HG03045 (cell line): ENCODE measurements around the gene SEC22C.
"Not testable (repeated sequence)": the region's sequence is repeated elsewhere in the genome, so short reads cannot be mapped to it uniquely, and the experiment has no call there.

Experiments
- ATAC-seq: cut with Tn5 transposase; IDR thresholded peaks from one replicate; pipeline ENCODE4 v1.9.1; 2021; ENCODE audit warnings: mild to moderate bottlenecking, moderate library complexity; ENCODE audit not compliant: unreplicated experiment

The SEC22C gene, protein sequence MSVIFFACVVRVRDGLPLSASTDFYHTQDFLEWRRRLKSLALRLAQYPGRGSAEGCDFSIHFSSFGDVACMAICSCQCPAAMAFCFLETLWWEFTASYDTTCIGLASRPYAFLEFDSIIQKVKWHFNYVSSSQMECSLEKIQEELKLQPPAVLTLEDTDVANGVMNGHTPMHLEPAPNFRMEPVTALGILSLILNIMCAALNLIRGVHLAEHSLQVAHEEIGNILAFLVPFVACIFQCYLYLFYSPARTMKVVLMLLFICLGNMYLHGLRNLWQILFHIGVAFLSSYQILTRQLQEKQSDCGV

DNA sequence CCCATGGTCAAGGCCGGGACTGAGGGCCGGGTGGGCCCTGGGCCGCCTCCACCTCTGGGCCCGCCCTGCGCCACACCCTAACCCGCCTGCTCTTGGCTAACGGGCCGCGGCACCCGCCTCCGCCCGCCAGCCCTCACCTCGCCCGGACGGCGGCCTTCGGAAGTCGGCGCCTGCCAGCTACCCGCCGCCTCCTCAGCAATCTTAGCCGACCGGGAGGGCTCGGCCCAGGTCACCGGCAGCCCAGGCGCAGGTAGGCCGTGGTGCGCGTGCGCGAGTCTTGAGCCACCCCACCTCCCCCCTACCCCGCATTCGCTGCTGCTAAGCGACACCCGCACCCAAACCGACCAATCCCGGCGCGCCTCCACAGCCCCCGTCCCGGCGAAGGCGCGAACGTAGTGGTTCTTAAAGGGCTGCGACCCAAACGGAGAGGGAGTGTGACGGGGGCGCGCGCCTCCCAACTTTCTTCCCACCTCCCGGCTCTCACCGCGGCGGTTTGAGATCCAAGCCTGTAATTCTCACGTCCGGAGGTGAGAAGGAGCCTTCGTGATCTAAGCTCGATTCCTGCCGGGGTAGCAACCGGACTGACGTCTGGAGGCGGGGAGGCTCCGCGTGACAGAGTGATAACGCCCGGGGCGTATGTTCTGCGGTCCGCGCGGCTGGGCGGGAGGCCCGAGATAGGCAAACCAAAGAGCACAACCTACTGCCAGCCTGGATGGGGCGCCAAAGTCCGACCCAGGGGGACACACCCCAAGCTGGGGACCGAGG is at the start of gene SEC22C:
TSS of gene SEC22C (minus strand) at position 259 of the 765 bp plus-strand sequence. CDS start 12,921 bp downstream, outside the sequence.
- ATAC-seq: peak; percentile 94

DNA sequence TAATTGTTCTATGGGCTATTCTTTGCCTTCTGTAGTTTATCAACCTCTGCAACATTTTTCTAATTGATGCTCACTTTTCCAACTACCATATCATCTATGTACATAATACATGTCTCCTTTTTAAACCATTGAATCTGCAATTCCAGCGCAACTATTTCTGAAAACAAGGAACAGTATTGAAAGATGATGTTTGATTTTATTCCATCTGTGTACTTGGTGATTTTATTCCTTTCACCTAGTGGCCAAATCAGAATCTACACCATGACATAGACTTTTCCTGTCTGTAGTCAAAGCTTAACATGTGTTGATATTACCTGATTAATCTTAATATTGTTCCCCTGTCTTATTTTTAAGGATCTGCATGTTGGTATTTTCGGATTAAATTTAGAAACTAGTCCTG is 31.7 kb upstream of the SEC22C start:
- ATAC-seq: no peak

DNA sequence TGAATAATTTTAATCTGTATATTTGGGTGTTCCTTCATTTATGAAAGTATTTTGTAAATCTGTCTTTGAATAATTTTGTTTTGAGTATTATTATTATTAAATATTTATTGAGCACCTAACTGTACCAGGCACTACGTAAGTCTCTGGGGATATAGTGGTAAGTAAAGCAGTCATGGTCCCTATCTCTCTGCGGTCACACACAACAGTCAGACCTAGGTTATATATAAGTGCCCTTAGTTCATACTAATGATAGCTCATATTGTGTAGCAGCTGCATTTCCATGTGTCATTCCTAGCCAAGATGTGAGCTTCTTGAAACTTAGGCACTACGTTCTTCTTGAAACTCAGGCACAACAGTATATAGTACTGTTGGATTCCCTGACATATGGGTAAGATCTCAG is 31.2 kb upstream of the SEC22C start:
- ATAC-seq: no peak

DNA sequence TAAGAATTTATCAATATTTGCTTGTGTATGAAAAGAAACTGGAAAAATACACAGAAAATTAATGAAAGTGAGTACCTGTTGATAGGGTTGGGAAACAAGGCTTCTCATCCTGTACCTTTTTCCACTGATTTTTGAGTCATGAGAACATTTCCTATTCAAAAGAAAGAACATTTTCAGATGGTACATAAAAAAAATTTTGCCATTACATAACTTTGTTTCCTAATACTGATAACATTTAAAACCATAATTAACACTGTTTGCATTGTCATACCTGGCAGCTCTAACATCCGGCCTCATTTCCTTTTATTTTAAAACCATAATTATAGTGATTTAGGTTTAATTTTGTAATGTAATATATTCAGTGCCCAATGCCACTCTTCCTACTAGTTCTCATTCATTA is 30.4 kb upstream of the SEC22C start:
- no peak for ATAC-seq

DNA sequence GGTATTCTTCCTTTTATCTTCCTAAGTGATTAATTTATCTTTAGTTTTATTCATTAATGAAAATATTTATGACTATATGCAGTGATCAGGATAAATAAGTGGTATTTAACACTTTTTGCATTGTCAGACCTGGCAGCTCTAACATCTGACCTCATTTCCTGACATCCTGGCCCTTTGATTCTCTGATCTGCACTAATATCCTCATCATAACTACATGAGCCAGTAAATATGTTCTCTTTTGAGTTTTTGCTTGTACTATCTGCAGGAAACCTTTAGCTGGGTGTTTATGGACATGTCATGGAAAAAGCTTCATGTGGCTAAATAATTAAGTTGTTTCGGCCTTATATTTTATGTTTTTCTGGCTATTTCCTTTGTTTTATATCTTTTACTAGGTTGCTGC is 29.2 kb upstream of the SEC22C start:
- ATAC-seq: no peak

DNA sequence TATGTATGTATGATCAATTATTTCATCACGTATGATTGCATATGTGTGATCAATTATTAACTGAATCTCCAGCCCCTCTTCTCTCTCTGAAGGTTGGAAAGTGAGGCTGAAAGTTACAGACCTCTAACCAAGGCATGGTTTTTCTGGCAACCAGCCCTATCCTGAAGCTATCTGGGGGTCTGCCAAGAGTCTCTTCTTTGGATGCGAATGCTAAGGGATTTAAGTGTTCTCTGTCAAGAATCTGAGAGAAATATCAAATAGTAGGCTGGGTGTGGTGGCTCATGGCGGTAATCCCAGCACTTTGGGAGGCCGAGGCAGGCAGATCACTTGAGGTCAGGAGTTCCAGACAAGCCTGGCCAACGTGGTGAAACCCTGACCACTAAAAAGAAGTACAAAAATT is 26.8 kb upstream of the SEC22C start:
- ATAC-seq: no peak

DNA sequence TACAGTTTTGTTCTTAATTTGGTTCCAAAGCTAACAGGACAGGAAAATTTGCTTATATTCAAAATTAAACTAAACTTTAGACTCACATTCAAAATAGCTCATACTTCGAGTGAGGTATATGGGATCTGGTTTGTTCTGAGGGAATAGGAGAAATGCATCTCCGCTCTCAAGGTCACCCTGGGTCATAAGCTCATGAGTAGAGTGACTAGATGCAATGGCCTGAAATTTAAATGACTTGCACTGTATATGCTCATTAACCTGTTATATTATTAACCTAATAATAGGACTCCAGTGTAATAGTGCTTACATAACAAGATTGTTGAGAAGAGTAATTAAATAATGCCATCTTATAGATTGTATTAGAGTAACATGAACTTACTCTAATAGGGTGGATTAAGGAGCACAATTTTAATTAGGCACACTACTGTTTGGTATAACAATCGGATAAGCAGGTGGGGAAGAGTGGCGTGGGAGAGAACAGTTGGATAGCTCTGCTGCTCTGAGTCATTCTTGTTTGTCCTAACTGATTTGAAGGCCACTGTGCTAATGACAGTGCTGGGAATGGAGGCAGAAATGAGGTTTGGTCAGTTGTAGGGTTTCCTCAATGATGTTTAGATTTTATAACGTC is 23.9 kb upstream of the SEC22C start:
- ATAC-seq: no peak

DNA sequence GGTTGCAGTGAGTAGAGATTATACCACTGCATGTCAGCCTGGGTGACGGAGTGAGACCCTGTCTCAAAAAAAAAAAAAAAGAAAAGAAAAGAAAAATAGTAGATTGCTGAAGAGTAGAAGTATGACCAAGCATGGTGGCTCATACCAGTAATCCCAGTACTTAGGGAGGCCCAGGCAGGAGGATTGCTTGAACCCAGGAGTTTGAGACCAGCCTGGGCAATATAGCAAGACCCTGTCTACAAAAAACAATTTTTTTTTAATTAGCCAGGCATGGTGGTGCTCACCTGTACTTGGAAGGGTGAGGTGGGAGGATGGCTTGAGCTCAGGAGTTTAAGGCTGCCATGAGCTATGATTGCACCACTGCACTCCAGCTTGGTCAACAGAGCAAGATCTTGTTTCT is 21.2 kb upstream of the SEC22C start:
- ATAC-seq: no peak

DNA sequence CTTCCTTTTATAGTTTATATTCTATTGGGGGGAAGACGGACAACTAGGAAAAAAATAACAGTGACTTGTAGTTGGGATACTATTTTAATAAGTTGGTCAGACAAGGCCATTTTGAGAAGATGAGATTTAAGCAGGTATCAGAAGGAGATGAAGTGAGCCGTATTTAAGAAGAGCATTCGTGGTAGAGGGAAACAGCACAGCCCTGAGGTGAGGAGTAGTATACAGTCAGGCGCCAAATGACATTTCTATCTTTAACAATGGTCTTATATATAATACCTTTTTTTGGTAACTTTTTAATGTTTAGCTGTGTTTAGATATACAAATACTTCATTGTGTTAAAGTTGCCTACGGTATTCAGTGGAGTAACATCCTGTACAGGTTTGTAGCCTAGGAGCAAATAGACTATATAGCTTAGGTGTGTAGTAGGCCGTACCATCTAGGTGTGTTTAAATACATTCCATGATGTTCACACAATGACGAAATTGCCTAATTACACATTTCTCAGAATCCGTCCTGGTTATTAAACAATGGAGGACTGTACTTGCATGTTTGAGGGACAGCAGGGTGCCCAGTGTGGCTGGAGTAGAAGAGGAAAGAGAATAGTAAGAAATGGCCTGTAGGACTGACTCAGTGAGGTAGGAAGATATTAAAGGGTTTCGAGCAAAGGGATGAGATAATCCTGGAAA is 20.3 kb upstream of the SEC22C start:
- ATAC-seq: no peak

DNA sequence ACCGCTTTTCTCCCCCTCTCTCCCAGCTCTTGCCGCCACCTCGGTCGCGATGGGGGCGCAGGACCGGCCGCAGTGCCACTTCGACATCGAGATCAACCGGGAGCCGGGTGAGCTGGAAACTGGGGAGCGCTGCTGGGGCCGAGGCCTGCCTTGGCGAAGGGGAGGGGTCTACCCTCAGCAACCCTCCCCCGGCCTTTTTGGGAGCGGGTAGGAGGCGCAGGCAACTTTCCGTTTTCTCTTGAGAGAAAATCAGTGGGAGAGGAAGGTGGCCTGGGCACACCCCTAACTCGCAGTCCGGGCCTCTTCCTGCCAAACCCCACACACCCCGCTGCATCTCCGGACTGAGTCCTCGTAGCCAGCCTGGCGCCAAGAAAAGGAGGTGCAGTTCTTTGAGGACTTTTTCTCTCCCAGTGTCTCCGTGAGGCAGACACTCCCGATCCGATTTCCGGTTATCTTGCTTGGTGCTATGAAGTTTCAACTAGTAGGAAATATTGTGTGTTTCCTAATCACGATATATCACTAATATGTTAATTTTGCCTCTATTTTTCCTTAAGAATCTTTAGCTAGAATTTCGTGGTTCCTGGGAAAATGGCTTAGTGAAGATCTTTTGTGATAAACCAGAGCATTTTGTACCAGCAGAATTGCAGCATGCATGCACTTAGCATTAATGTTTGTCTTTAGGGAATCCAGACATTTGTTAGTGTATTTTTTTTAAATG is 19.4 kb upstream of the SEC22C start:
- peak; percentile 29 for ATAC-seq

DNA sequence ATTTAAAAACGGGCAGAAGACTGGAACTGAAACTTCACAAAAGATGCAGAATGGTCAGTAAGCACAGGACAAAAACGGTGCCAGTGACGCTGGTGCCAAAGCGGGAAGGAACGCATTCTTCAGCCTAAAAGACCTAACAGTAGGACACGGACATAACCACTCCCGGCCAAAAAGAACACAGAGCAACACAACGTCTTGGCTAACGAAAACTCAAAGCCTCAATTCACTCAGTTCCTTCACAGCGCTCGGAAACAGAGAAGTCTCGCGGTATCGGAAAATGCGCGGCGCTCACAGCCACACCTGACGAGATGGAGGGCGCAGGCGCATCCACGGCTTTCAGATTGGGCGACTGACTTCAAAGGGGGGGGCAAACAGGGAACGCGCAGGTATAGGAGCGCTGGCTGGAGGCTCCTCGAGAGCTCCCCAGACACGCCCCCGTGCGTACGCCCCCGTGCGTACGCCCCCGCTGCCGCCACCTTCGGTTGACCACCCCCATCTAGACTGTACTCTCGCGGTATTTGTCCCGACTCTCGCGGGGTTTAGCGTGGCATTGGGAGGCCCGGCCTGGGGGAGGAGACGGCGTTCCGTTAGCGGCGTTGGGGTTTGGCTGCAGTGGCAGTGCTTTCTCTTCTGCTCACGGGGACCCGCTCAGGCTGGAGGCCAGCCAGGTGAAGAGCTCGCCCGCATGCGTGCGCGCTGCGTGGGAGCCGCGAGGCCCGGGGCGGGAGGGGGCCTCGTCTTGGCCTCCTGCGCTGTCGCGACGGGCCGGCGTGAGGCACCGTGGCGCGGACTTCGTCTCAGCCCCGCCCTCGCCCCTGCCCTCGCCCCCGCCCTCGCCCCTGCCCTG is 18.6 kb upstream of the SEC22C start, which contains the start of gene NKTR:
TSS of gene NKTR (plus strand) at position 576 of the 847 bp plus-strand sequence. CDS start 321 bp downstream, outside the sequence.
- ATAC-seq: peak; percentile 82

DNA sequence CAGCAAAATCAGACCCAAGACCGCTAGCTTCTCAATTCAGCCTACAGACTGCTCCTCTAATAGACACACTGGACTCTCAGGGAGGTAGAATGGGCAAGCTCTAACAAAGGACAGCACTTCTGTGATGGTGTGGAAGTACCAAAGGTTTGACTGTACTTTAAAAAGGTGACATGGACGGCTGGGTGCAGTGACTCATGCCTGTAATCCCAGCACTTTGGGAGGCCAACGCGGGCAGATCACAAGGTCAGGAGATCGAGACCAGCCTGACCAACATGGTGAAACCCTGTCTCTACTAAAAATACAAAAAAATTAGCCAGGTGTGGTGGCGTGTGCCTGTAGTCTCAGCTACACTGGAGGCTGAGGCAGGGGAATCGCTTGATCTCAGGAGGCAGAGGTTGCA is 15.3 kb upstream of the SEC22C start:
- not testable (repeated sequence) for ATAC-seq

DNA sequence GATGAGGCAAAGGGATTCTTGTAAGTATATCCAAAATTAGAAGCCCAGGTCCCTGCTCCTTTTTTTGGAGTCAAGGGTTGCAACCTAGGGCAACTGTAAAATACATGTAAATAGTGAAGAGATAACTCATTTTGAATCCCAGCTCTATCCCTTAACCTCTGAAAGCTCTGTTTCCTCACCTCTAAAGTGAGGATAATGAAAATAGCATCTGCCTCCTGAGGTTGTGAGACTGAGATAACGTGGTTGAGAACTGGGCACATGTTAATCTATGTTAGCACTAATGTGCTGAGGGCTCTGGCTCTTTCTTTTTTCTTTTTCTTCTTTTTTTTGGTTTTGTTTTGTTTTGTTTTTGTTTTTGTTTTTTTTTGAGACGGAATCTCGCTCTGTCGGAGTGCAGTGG is 13.9 kb upstream of the SEC22C start:
- no peak for ATAC-seq

DNA sequence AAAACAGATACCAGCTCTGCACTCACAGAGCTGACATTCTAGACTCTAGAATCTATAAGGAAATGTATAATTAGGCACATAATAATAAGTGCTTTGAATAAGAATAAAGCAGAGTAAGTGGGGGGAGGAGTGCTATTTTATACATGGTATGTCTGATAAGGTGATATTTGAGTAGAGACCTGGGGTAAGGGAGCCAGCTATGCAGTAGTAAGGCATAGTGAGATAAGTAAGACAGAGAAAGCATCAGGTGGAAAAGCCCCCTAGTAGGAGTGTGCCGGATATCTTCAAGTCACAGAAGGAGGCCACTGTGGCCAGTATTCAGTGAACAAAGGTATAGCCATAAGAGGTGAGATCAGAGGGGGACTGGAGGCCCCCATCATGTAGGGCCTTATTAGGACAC is 11.9 kb upstream of the SEC22C start:
- ATAC-seq: no peak

DNA sequence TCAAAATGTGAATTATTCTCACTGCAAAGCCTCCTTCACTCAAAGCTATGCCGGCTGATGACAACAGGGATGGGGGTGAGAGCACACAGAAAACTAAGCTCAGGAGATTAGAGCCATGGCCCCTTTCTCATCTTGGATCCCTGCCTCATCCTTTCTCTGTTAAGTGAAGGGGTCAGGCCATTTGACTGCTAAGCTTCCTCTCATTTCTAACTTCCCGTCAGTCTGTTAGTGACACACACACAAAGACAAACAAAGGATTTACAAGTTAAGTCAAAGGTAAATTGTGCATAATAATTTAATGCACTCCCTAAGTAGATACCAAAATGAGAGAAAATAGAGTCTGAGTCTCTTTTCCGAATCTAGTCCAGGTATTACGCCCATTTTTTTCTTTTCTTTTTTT is 10.0 kb upstream of the SEC22C start:
- ATAC-seq: no peak

DNA sequence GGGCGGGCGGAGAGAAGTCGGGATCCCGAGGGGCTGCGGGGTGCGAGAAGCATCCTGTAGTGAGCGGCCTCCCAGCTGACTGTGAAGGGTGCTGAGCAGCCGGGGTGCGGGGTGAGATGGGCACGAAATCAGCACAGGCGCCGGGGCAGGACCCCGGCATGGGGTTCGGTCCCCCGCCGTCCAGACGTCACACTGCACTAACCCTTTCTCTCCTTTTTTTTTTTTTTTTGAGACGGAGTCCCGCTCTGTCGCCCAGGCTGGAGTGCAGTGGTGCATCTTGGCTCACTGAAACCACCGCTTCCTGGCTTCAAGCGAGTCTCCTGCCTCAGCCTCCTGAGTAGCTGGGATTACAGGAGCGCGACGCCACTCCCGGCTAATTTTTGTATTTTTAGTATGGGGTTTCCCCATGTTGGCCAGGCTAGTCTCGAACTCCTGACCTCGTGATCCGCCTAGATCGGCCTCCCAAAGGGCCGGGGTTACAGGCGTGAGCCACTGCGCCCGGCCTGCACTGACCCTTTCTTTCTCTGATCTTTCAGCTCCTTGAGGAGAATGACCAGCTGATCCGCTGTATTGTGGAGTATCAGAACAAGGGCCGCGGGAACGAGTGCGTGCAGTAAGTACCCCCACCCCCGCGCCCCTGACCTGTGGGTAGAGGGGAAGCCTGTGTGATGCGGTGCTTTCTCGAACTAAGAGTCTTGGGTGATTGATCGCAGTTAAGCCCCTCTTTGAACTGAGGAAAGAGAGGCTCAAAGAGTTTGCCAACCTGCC is 9.4 kb upstream of the SEC22C start:
- no peak for ATAC-seq

DNA sequence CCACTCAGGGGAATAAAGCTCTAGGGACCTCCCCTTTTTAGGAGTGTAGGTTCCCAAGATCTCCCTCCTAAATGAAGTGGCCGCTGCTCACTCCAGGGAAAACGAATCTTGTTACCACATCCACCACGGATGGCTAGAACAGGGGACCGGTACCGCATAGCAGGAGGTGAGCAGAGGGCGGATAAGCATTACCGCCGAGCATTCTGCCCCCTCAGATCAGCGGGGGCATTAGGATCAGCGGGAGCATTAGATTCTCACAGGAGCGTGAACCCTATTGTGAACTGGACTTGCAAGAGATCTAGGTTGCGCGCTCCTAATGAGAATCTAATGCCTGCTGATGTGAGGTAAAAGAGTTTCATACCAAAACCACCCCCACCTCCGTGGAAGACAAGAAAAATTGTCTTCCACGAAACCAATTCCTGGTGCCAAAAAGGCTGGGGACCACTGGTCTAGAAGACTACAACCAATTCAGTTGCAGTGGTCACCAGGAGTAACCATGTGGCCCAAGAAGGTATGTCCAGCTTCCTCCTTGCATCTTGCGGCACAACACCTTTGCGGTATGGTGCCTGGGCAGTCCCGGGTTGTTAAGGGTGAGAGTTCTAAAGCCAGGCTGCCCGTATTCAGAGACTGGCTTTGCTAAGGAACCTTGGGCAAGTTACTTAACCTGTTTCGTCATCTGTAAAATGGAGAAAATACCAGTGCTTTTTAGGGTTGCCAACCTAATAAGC is 7.8 kb upstream of the SEC22C start:
- ATAC-seq: no peak

DNA sequence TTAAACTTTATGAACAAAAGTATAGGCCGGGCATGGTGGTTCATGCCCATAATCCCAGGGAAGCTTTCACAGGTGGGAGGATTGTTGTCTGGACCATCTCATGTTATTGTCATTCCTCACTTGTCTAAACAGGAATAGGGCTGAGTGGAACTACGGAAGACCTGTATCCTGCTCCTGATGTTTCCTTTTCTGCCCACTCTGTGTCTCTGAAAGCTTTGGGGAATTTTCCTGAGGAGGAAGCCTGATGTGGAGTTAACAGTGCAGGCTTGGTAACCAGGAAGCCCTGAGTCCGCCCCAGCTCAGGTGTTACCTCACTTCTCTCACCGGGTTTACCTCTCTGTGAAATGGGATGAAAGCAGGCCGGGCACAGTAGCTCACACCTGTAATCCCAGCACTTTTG is 6.9 kb upstream of the SEC22C start:
- no peak for ATAC-seq
